Stimulated activated CD4-positive, alpha-beta T cell treated with anti-CD3 and anti-CD28 coated beads, Interleukin-4, amount 100 ng/mL, for 4 hours (primary cell): ENCODE data around the gene VAV3.
"Not testable (repeated sequence)": the region's sequence is repeated elsewhere in the genome, so short reads cannot be mapped to it uniquely, and the experiment has no call there.

ENCODE experiments used
- DNase-seq, 2 experiments: peaks; one replicate each; pipeline ENCODE4 v3.0.0-alpha.2; 2020

Gene VAV3

DNA sequence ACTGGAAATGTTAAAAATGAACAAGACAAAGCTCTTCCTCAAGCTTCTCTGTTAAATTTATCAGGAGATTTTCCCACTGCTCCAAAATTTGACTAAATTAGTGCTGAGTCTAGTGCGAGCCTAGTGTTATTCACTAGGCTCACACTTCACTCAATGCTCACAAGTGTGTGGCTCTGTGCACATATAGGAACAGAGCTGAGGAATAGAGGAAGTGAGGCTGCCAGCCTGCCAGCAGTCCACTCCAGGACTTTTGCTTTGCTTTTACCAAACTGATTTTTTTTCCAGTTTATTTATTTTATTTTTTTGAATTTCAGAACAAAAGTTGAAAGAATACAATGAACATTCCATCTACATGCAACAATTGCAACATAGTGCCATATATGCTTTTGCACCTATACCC is 87.2 kb downstream of the VAV3 start:
- no peak for DNase-seq

DNA sequence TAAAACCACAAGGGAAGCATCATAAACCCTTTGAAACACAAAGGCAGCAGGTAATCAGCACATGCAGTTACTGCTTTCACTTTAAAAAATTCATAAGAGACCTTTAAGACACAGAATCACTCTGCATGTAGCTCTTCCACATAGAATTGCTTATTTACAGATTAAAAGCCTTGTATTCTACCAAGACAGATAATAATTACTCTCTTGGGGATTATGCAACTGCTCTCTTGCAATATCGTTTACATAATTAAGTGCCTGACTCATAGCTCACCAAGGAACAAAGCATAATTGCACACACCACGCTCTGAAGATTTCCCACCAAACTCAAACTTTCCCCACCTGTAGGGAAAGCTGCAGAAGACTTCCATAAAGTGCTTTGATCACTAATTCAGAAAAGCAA is 87.9 kb downstream of the VAV3 start:
- no peak for DNase-seq

DNA sequence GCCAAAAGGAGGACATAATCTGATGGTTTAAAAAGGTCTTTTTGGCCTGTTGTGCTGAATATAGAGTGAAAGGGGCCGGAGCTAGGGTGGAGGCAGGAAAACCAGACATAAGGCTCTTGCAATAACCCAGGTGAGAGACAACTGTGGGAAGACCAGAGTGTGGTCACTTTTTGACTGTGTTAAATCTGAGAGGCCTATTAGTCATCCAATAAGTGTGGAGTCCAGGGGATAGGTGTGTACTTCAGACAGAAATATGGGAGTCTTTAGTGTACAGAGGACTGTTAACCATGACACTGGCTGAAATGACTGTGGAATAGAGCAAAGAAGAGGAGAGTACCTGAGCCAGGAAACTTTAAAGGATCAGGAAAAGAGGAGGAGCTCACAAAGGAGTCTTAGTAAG is 89.3 kb downstream of the VAV3 start:
- DNase-seq, result no peak

DNA sequence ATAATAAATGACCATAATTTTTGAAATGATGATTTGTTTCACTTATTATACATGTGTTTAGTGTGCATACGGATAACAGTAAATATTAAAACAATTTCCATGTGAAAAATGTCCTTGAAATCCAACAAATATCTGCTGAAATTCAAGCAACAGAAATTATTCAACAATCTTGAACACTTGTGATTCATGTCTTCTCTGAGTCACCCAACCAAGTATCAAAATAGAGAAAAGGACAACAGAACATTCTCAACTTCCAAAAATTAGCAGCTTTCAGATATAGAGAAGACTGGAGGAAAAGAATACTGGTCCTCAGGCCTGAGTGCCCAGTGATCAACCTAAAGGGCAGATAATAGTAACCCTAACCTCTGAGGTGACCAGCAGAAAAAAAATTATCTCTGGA is 90.8 kb downstream of the VAV3 start:
- no peak for DNase-seq

DNA sequence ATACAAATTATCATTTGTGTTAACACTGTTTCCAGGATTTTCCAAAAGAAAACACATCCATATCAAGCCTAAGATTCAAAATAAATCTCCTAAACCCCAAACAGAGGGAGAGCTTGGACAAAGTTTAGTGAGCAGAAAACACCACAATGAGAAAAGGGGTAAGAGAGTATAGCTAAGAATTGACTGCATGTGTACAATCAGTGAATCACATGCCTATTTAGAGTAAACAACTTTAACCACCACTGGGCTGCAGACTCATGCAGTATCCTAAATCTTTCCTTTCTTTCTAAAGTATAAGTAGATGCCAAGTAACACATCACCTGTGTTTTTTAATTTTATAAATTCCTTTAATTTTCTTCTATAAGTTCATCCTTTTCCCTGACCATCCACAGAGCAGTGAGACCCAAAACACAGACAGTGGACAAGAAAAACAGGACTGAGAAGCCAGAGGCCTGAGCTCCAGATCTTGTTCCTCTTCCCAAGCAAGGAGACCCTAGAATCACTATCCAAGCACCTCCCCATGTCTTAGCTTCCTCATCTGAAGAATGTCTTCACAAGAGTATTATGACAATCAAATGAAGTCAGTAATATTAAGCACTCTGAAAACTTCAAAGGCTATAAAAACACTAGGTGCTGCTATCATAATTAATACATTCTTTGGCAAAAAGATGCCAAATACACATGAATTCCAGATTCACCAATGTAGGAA is 93.1 kb downstream of the VAV3 start:
- DNase-seq, result no peak

DNA sequence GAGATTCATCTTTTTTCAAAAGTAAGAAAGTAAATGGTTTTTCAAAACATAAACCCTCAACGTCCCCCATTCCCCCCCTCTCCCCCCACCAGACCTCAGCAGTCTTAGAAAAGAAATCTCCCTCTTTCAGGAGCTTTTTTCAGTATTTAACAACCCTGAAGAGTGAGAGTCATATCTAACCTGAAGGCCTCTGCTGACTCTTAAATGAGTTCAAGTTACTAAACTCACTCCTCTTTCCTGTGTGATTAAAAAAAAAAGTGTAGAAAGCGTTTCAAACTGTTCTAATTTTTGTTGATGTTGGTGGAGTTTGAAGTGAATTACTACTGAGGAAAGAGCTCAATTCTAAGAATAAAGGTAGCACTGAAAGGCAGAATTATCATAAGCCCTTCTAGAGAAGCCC is 93.7 kb downstream of the VAV3 start:
- no peak for DNase-seq

DNA sequence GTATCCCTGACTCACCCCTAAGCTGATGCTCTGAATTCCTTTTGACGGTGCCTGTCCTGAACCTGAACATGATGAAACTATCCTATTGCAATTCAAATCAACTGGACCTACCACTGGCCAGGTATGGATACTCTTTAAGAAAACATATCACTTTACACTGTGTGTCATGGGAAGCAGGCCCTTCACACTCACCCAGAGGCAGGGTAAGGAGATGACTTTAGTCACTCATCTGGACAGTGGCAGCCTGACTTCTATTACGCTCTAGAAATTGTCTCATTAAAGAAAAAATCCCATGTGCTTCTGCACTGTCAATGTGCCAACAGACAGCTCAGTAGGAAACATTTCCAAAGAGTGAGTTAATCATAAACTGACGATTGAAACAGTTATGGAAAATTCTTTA is 94.3 kb downstream of the VAV3 start:
- DNase-seq, result no peak

DNA sequence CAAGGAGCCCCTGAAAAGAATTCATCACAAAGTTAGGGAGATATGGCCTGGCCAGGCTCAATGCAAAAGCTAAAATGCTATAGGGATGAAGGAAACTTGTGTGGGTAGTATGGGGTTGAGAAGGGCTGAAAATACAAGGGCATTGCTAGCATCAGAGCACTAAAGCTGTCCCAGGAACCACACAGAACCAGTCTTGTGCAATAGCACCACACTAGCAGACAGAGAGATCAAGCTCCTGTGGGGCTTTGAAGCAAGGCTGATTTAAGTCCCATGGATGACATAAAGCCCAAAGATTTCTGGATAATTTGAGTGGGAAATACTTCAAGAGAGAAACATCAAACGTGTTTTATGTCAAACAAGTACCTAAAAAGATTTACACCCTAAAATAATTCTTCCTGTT is 97.1 kb downstream of the VAV3 start:
- DNase-seq, result no peak

DNA sequence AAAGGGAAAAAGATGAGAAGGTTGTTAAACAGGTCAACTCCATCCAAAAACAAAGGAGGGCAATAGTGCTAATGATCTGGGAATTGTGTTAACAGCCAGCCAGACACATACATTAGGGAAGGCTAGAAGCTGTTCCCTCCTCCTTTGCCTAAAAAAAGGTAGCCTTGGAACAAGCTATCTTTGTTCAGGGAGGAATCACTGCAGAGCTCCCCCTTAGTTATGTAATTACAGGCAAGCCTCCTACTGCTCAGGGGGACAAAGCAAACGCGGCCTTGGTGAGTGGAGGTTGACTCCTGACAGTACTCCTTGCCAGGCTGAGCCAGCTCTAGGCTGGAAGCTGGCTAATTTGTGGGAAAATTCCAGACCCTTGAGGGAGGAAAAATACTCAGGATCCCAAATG is 97.6 kb downstream of the VAV3 start:
- no peak for DNase-seq

DNA sequence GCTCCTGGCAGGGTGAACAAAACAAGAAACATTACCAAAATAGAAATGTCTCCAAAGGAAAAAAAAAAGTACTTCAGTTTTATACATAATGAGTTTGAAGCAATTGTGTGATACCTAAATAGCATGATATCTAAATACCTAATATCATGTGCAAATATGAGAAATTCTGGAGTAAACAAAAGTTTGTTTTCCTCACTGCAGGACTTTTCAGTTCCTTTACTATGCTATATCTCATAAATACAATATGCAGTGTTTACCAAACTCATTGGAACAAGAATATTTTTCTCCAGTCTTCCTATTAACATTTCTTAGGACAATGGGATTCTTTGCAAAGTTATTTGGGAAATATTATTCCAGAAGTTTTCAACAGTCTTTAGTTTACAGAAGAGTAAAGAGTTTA is 98.1 kb downstream of the VAV3 start:
- no peak for DNase-seq

DNA sequence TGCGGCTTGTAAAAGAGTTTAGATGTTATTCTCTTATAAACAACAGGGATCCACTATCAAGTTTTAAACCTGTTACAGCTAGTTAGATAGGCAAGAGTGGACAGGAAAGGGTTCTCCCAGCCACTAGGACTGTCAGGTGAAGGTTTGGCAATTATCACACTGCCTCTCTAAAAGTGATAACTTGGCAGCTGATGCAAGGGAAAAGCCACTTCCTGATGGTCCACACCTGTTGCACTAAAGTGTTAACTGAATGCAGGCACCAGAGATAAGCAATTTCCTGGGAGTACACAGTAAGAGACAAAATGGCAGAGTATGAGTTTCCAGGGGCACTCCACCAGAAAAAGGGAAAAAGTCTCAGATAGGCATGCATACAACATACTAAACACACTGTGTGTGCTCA is 99.4 kb downstream of the VAV3 start:
- no peak for DNase-seq

DNA sequence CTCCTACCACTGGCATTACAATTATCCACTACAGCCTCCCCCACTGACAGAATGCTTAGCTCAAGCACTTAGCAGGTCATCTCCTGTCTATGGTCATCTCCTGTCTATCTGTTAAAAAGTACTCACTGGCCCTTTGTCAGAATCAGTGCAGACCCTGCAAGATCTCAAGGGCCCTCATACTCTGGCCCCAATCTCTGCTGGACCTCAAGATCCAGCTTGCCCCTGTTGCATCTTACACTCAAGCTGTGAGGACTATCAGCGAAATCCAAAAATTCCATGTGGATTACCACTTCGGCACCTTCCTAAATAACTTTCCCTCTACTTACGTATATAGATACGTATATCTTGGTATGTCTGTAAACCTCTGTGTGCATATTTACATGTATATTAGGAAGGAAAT is 101.6 kb downstream of the VAV3 start:
- DNase-seq, result no peak

DNA sequence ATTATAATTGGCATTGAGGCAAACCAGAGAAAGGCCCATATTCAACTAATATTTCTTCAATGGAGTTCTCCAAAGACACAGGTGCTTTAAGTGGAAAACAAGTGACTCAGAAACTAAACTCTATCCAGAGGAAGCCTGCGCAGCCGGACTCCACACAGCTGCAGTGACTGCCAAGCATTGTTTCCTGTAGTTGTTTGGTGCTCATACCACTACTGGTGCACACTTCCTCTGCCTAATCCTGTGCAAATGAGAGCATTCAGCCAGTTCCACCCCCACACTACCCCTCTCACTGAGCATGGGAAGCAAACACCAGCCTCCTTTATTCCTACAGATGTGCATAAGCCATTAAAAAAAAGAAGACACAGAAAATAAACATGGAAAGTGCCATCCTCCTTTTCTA is 102.9 kb downstream of the VAV3 start:
- DNase-seq, result no peak

DNA sequence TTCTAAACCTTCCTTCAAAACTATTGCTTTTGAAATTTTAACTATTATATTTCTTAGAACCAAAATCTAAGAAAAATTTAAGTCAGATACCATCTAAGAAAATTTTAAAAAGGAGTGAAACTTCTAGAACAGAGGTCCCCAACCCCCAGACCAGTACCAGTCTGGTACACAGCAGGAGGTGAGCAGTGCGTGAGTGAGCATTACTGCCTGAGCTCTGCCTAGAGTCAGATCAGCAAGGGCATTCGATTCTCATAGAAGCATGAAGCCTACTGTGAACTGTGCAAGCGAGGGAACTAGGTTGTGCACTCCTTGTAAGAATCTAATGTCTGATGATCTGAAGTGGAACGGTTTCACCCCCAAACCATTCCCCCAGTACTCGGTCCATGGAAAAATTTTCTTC is 106.7 kb downstream of the VAV3 start:
- DNase-seq, result no peak

DNA sequence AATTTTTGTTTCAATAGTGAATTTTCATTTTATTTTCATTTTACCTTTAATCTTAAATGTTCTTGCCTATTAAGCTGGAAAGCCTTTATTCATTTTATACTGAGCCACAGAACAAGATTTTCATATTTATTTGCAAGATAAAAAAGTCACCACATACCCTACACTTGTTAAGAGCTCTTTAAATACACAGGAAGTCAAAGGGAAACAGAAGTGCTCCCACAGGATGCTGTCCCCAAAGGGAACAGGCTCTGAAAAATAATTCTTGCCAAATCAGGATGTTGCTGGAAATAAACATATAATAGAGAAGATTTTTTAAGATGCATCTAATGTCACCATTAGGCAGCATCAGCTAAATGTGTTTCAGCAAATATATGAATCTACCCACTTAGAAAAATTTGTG is 113.6 kb downstream of the VAV3 start:
- DNase-seq, result no peak

DNA sequence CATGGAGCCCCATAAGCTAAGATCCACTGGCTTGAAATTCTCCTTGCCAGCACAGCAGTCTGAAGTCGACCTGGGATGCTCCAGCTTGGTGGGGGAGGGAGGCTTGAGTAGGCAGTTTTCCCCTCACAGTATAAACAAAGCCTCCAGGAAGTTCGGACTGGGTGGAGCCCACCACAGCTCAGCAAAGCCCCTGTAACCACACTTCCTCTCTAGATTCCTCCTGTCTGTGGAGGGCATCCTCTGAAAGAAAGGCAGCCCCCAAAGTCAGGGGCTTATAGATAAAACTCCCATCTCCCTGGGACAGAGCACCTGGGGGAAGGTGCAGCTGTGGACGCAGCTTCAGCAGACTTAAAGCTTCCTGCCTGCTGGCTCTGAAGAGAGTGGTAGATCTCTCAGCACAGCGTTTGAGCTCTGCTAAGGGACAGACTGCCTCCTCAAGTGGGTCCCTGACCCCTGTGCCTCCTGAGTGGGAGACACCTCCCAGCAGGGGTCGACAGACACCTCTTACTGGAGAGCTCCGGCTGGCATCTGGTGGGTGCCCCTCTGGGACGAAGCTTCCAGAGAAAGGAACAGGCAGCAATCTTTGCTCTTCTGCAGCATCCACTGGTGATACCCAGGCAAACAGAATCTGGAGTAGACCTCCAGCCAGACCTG is 120.3 kb downstream of the VAV3 start:
- DNase-seq, result not testable (repeated sequence)

DNA sequence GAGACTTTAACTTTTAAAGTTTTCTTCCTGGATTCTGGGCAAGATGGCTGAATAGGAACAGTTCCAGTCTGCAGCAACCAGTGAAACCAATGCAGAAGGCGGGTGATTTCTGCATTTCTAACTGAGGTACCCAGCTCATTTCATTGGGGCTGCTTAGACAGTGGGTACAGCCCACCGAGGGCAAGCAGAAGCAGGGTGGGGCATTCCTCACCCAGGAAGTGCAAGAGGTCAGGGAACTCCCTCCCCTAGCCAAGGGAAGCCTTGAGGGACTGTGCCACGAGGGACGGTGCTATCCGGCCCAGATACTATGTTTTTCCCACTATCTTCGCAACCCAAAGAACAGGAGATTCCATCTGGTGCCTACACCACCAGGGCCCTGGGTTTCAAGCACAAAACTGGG is 121.0 kb downstream of the VAV3 start:
- DNase-seq, result no peak

DNA sequence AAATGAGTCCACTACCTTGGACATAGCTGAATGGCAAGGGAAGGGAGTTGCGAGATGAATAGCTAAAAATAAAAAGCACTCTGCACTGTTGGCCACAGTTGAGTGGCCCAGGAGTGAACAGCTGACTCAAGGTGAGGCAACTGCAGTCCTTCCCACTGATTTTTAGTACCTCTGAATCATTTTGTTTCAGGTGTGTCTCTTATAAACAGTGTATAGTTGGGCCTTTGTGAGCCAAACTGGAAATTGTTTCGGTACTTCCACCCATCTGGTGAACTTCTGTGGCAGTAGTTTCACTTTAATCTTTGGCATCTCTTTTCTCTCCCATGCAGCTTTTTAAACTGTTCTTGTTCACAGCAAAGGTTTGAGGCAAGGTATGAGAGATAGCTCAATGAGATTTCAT is 122.7 kb downstream of the VAV3 start:
- DNase-seq, result no peak

DNA sequence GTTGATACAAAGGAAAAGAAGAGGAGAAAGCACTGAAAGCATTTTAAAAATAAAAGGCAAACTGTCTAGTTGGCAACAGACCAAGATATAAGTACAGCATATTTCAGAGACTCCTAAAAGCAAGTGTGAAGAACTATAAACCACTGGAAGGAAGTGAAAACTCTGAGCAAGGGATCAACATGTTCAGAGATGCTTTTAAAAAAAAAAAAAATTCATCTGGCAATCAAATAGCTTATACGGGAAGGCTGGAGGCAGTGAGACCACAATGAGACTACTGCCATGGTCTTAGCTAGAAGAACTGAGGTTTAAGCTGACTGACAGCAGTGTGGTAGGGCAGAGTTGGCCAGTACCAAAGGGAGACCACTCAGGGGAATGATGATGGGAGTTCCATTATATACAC is 124.3 kb downstream of the VAV3 start:
- no peak for DNase-seq

DNA sequence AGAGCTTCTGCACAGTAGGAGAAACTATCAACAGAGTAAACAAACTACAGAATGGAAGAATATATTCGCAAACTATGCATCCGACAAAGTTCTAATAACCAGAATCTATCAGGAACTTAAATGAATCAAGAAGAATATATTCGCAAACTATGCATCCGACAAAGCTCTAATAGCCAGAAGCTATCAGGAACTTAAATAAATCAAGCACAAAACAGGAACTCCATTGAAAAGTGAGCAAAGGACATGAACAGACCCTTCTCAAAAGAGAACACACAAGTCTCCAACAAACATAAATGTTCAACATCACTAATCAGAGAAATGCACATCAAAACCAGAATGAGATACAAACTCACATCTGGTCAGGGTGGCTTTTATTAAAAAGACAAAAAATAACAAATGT is 126.9 kb downstream of the VAV3 start:
- DNase-seq, result no peak

DNA sequence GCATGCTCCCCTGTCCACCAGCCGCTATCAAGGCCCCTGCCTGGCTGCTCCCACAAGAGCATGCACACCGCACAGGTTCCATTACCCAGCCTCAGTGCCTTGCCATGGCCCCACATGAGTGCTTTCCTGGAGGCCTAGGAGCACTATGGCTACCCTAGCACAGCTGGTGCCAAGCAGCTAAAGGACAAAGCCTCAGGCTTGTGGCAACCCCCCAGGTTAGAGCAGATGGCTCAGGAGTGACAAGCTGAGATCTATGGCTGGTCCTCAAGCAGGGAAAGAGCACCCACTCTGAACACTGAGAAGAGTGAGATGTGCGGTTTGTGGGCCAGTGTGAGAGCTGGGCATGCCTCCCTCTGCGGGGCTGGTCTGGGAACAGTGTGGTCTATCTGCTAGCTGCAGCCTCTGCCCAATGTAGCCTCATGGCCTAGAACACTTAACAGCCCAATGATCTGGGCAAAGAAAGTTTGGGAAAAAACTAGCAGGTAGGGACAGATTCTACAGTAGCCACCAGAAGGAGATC is 129.8 kb downstream of the VAV3 start:
- DNase-seq, result no peak

DNA sequence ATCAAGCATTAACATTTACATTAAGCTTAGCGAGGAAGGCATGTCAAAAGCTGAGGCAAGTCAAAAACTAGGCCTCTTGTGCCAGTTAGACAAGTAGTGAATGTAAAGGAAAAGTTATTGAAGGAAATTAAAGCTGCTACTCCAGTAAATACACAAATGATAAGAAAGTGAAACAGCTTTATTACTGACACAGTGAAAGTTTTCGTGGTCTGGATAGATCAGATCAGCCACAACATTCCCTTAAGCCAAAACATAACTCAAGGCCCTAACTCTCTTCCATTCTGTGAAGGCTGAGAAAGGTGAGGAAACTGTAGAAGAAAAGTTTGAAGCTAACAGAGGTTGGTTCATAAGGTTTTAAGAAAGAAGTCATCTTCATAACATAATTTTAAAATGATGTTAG is 131.9 kb downstream of the VAV3 start:
- no peak for DNase-seq

DNA sequence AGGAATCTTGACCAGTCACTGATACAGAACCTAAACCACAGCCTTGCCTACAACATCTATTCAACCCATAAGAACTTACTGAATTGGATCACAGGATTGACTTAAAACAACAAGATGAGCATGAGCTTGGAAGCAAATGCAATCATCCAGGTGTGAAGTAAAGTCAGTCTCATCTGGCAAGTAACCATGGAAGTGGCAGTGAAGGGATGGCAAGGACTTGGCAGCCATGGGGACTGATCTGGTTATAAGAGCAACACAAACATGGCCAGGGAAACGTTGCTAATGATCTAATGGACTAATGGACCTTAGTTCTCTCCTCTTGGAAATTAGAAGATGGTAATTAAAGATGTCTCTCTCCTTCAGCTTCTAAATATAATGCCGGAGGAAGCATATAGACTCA is 133.1 kb downstream of the VAV3 start:
- no peak for DNase-seq

DNA sequence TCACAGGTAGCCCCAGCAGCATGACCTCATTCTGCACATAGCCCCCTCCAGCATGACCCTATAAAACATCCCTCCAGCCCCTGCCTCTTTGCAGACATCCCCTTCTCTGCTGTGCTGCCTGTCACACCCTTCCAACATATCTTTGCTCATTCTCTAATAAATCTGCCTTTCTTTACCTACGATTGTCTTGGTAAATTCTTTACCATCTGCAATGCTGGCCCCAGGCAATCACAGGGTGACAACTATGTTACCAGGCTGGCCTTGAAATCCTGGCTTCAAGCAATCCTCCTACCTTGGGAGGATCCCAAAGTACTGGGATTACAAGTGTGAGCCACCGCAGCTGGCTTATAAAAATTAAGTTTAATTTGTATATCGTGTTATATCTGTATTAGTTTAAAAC is 134.5 kb downstream of the VAV3 start:
- DNase-seq, result no peak

DNA sequence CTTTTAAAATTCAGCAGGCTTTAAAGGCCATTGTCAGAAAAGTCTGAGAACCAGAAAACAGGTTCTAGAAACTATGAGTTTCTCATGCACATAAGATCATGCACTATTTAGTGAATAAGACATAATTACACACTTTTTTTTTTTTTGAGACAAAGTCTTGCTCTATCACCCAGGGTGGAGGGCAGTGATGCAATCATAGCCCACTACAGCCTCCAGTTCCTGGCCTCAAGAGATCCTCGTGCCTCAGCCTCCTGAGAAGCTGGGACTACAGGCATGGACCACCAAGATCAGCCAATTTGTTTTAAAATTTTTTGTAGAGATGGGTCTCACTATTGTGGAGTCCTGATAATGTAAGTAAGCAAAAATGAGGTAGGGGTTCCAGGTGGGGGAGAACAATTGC is 134.9 kb downstream of the VAV3 start:
- DNase-seq, result no peak
